ENCODE data around the gene CD40. TPM values are rescaled to one million over a fixed set of nuclear protein-coding genes. Genes with fewer than 3 reads are reported as not detected.

CD40 gene
- total and polyA plus RNA-seq, 2 of the 8 experiments (the other 6 are each of a cell fraction or from before 2014, with no cell fraction given): 14.5 to 18.8 TPM

GRCh38 chr20:46139908-46140482 lies 21.9 kb downstream of the CD40 start:
- H2BK15ac ChIP-seq (ENCODE audit: low read length): peak overlapping the region; percentile 65; the same call in 1 of the 2 replicates
- no peak overlapping the region for H3K56ac ChIP-seq (replicated peaks; ENCODE audit: insufficient read length, low read depth, low read length)
- WGBS, 2 experiments (ENCODE audit: extremely low coverage in 1 of 2, insufficient coverage in 1 of 2, insufficient read length in 1 of 2, insufficient replicate concordance in 2 of 2, low coverage in 1 of 2, low lambda C conversion rate in 2 of 2, missing lambda C conversion rate in 1 of 2): 65% methylated on average over 5 of the region's 5 CpGs; no CpG with 5 or more reads in 1 of the 2 experiments
- DNase-seq (ENCODE audit: low read depth in 1 of 2, low spot score in 2 of 2) (no peak), FAIRE-seq (no peak)
- H2AK5ac ChIP-seq (ENCODE audit: low read depth, low read length): no peak overlapping the region
- H3K79me1 ChIP-seq (ENCODE audit: low read depth, low read length): no peaks in the 10 kb centered on the region
- H3K79me2 ChIP-seq (ENCODE audit: control insufficient read depth in 1 of 2, insufficient read depth in 2 of 2, low read length in 2 of 2): no peaks in the 10 kb centered on the region
- H2BK20ac ChIP-seq (ENCODE audit: low read length): peak overlapping the region; percentile 90; the same call in 1 of the 2 replicates
- H3K4ac ChIP-seq (replicated peaks; ENCODE audit: insufficient read length, low read depth, low read length): no peak overlapping the region
- H2BK5ac ChIP-seq (ENCODE audit: low read depth, low read length): peak overlapping the region; percentile 24; the same call in 1 of the 2 replicates
- H2BK12ac ChIP-seq (ENCODE audit: low read depth, low read length): peak overlapping the region; percentile 68; the same call in 1 of the 2 replicates
- H4K91ac ChIP-seq (replicated peaks; ENCODE audit: insufficient read length, low read length): no peak overlapping the region
- H3K9ac ChIP-seq (replicated peaks in 1 of 4; ENCODE audit: extremely low read depth in 1 of 4, low read depth in 3 of 4, low read length in 3 of 4): no peak overlapping the region
- H2AFZ ChIP-seq (ENCODE audit: low read length): no peak overlapping the region
- no peak overlapping the region for H4K5ac ChIP-seq (ENCODE audit: insufficient read length, low read depth, low read length)
- H3K23ac ChIP-seq (ENCODE audit: insufficient read length): no peak overlapping the region
- peaks cover 3 to 18% (median 11%) of the 10 kb centered on the region in 4 experiments for H3K4me1 ChIP-seq (replicated peaks in 1 of 4; ENCODE audit: control insufficient read depth in 3 of 4, insufficient read depth in 4 of 4, low read length in 3 of 4)
- CTCF ChIA-PET (ENCODE audit: partially characterized antibody): interaction anchor here (0.7 to 3.1 kb wide), 8 partner anchors 8 to 208 kb away, joined by 3 to 17 read pairs (median 8); no protein-coding TSS in a partner anchor
- no peak overlapping the region for H4K8ac ChIP-seq (ENCODE audit: extremely low read depth, insufficient read depth, low read length)
- no peaks in the 10 kb centered on the region for H3K36me3 ChIP-seq (ENCODE audit: control insufficient read depth in 2 of 4, insufficient read depth in 4 of 4, low read length in 3 of 4)
- no peak overlapping the region for H2BK120ac ChIP-seq (replicated peaks; ENCODE audit: low read depth, low read length)
- H3K4me2 ChIP-seq (ENCODE audit: insufficient read depth in 1 of 2, low read depth in 2 of 2, low read length in 2 of 2): peak overlapping the region in 1 of 2 experiments; percentile 34; a peak in 1 of 4 replicates
- no peaks in the 10 kb centered on the region for H3K9me3 ChIP-seq (ENCODE audit: insufficient read depth in 2 of 2, low read depth in 1 of 2, low read length in 1 of 2)
- TF ChIP-seq HDAC2 (IDR thresholded peaks at IDR 0.05; ENCODE audit: borderline replicate concordance in 1 of 2, low read depth in 2 of 2, low read length in 2 of 2) (0 out of 4 replicates have a peak, but pooled peaks have one; percentile 31 to 48), RFX5 (IDR thresholded peaks at IDR 0.05; ENCODE audit: borderline replicate concordance, low read depth, low read length) (no peak)
- H3K14ac ChIP-seq (ENCODE audit: insufficient read length): no peak overlapping the region
- no peak overlapping the region; the same call in 1 of the 2 replicates for H3K18ac ChIP-seq (ENCODE audit: extremely low read depth, low read length)
- H3K27me3 ChIP-seq (replicated peaks in 1 of 4; ENCODE audit: control insufficient read depth in 3 of 4, extremely low read depth in 1 of 4, insufficient read depth in 3 of 4, low read length in 3 of 4): no peaks in the 10 kb centered on the region
- POLR2A ChIA-PET (ENCODE audit: partially characterized antibody): interaction anchor here (1.3 kb wide), 1 partner anchor 12 kb away, joined by 4 read pairs; no protein-coding TSS in a partner anchor
- H3K23me2 ChIP-seq (ENCODE audit: low read depth, low read length): no peaks in the 10 kb centered on the region
- H3K27ac ChIP-seq (ENCODE audit: low read depth, low read length): no peak overlapping the region
- no peaks in the 10 kb centered on the region for H4K20me1 ChIP-seq (replicated peaks in 1 of 2; ENCODE audit: control insufficient read depth in 1 of 2, insufficient read depth in 2 of 2, low read length in 2 of 2)
- H3K4me3 ChIP-seq (ENCODE audit: extremely low read depth in 1 of 4, insufficient read depth in 2 of 4, low read depth in 3 of 4, low read length in 4 of 4): no peak overlapping the region

All from H1 (cell line).